SH-SY5Y (cell line): ENCODE data around the gene PKP3.

Source experiments
- GATA2 ChIP-seq: IDR thresholded peaks from 2 replicates; pipeline ENCODE4 v1.6.1; 2011; ENCODE audit warnings: mild to moderate bottlenecking, low read depth, low read length
- GATA3 ChIP-seq: IDR thresholded peaks from 2 replicates; pipeline ENCODE4 v1.6.1; 2011; ENCODE audit warnings: low read depth, mild to moderate bottlenecking, low read length, moderate library complexity

Gene PKP3

DNA sequence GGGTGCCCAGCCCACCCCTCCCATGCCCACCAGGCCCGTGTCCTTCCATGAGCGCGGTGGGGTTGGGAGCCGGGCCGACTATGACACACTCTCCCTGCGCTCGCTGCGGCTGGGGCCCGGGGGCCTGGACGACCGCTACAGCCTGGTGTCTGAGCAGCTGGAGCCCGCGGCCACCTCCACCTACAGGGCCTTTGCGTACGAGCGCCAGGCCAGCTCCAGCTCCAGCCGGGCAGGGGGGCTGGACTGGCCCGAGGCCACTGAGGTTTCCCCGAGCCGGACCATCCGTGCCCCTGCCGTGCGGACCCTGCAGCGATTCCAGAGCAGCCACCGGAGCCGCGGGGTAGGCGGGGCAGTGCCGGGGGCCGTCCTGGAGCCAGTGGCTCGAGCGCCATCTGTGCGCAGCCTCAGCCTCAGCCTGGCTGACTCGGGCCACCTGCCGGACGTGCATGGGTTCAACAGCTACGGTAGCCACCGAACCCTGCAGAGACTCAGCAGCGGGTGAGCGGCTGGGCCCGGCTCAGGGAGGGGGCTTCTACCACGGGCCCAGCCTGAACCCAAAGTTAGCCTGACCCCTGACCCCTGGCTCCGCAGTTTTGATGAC, 3.0 kb downstream of the PKP3 start:
- no peak for TF ChIP-seq GATA3
- TF ChIP-seq GATA2 = no peak

DNA sequence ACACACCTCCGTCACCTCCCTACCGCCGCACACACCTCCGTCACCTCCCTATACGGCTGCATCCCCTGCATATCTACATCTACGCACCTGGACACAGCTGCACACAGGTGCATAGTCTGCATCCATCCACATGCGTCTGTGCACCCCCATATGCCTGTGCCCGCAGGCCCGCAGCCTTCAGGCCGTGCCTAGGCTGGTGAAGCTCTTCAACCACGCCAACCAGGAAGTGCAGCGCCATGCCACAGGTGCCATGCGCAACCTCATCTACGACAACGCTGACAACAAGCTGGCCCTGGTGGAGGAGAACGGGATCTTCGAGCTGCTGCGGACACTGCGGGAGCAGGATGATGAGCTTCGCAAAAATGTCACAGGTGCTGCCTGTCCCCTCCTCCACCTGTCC, 4.8 kb downstream of the PKP3 start:
- TF ChIP-seq GATA3 = no peak
- no peak for TF ChIP-seq GATA2

DNA sequence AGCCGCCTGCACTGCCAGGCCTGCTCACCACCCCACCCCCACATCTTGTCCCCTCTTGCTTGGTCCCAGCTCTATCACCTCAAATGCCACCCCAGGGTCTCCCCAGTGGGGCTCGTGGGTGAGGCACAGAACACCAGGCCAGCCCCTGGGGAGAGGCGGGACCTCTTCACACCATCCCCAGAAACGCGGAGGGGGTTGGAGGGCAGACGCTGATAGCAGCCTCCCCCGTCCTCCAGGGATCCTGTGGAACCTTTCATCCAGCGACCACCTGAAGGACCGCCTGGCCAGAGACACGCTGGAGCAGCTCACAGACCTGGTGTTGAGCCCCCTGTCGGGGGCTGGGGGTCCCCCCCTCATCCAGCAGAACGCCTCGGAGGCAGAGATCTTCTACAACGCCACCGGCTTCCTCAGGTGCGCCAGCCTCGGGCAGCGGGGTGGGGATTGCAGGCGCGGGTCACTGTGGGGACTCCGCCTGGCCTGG, 5.8 kb downstream of the PKP3 start:
- no peak for TF ChIP-seq GATA3
- no peak for TF ChIP-seq GATA2

DNA sequence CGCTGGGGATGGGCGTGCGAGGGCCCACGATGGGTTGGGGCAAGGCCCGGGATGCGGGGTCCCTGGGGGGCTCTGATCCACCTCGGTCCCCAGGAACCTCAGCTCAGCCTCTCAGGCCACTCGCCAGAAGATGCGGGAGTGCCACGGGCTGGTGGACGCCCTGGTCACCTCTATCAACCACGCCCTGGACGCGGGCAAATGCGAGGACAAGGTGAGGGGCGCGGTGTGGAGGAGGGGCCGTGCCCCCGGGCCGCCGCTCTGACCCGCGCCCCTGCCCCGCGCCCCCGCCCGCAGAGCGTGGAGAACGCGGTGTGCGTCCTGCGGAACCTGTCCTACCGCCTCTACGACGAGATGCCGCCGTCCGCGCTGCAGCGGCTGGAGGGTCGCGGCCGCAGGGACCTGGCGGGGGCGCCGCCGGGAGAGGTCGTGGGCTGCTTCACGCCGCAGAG, 6.3 kb downstream of the PKP3 start:
- no peak for TF ChIP-seq GATA2
- no peak for TF ChIP-seq GATA3

DNA sequence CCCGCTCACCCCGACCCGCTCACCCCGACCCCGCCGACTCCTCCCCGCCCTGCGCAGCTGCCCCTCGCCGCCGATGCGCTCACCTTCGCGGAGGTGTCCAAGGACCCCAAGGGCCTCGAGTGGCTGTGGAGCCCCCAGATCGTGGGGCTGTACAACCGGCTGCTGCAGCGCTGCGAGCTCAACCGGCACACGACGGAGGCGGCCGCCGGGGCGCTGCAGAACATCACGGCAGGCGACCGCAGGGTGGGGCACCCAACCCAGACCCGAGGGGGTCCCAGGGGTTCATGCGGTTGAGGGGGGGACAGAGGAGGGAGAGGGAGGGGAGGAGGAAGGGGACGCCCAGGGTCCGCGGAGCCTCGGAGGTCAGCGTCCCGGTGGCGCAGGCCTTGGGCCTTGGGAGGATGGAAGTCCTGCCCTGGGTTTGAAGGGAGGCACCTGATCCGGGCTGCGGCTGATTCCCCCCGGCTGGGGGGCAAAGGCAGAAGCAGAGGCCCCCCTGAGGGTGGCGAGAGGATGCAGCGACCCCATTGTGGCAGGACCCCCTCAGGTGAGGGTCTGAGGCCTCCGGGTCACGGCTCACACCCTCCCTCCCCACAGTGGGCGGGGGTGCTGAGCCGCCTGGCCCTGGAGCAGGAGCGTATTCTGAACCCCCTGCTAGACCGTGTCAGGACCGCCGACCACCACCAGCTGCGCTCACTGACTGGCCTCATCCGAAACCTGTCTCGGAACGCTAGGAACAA, 9.2 kb downstream of the PKP3 start:
- TF ChIP-seq GATA3 (no peak), GATA2 (no peak)

DNA sequence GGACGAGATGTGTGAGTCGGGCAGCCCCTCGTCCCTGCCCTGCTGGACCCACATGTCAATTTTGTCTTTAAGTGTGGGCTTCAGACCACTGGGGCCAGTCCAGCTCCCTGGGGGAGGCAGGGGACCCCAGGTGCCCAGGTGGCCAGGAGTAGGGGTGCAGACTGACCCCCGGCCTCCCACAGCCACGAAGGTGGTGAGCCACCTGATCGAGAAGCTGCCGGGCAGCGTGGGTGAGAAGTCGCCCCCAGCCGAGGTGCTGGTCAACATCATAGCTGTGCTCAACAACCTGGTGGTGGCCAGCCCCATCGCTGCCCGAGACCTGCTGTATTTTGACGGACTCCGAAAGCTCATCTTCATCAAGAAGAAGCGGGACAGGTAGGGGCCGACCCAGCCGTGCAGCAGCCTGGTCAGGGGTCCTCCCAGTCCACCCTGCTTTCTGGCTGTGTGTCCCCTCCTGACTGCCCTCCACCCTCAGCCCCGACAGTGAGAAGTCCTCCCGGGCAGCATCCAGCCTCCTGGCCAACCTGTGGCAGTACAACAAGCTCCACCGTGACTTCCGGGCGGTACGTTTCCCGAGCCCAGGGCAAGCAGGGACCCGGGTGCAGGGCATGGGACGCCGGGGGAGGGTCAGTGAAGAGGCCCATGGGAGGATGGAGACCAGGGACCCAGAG, 9.9 kb downstream of the PKP3 start:
- no peak for TF ChIP-seq GATA2
- TF ChIP-seq GATA3 = no peak

DNA sequence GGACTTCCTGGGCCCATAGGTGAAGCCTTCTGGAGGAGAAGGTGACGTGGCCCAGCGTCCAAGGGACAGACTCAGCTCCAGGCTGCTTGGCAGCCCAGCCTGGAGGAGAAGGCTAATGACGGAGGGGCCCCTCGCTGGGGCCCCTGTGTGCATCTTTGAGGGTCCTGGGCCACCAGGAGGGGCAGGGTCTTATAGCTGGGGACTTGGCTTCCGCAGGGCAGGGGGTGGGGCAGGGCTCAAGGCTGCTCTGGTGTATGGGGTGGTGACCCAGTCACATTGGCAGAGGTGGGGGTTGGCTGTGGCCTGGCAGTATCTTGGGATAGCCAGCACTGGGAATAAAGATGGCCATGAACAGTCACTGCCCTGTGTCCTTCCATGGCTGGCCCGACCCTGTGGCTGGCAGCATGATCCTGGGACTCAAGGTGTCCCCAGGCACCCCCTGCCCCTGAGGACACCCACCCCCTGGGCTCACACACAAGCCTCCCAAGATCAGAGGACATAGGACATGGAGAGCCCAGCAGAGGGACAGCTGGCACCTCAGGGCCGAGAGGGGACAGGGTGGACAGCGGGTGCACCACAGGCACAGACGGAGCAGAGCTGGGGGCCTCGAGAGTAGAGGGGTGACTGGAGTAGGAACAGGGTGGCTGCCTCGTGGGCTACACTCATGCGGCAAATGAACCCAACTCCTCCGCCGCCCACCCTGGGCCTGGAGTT, 10.7 kb downstream of the PKP3 start:
- TF ChIP-seq GATA2 = no peak
- TF ChIP-seq GATA3 = no peak

DNA sequence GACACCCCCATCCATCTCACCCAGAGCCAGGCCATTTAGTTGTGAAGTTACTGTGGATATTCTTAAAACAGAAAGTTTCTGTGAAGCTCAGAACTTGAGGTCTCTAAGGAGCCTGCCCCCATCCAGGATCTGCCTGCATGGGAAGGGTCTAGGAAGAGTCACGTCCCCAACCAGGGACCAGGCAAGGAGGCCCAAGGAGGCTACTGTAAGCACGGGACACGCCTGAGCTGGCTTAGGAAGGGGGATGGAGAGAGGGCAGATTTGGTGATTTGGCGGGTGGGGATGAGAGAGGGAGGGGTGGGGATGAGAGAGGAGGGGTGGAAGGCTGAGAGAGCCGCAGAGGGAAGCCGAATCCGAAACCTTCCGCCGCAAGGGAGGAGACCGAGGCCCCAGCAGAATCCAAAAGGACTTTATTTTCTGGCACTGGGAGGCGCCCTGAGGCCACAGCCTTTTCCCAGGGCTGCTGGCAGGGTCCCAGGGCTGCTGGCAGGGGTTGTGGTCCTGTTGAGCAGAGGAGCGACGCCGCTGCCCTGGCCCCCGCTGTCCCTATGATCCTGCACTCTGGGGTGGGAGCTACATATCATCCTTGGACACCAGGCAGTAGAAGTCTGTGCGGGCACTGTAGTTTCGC, 11.4 kb downstream of the PKP3 start:
- TF ChIP-seq GATA2 (no peak), GATA3 (no peak)

DNA sequence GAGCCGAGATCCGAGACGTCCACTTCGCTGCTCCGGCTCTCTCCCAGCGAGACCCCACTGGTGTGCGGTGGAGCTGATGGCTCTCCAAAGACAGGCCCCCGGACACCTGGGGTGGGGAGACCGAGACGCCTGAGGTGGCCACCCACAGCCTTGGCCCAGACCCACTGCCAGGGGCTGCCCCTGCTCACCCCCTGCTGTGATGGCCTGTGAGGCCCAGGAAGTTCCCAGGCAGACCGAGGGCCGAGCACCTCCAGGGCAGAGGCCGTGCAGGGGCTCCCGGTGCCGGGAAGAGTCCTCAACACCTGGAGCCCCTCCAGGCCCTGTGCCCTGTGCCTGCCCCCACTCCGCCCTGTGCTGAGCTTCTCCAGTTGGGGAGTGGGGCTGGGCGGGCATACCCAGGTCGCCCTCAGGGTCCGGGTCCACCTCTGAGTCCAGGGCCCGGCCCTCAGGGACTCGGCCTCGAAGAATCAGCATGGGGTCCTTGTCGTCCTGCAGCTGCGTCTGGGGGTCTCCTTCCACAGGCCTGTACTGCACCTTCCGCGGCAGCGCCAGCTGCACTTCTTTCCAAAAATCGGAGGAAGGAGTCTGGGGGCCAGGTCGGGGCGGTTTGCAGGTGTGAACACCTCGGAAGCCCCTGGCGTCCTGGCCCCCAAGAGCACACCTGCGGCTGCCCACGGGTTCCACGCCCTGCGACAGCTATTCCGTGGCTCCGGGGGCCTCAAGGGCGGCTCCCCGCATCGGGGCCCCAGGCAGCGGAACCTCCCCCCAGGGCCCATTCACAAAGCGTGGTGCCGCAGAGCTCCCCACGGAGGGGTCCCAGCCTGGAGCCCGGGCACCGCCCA, 12.2 kb downstream of the PKP3 start:
- no peak for TF ChIP-seq GATA2

DNA sequence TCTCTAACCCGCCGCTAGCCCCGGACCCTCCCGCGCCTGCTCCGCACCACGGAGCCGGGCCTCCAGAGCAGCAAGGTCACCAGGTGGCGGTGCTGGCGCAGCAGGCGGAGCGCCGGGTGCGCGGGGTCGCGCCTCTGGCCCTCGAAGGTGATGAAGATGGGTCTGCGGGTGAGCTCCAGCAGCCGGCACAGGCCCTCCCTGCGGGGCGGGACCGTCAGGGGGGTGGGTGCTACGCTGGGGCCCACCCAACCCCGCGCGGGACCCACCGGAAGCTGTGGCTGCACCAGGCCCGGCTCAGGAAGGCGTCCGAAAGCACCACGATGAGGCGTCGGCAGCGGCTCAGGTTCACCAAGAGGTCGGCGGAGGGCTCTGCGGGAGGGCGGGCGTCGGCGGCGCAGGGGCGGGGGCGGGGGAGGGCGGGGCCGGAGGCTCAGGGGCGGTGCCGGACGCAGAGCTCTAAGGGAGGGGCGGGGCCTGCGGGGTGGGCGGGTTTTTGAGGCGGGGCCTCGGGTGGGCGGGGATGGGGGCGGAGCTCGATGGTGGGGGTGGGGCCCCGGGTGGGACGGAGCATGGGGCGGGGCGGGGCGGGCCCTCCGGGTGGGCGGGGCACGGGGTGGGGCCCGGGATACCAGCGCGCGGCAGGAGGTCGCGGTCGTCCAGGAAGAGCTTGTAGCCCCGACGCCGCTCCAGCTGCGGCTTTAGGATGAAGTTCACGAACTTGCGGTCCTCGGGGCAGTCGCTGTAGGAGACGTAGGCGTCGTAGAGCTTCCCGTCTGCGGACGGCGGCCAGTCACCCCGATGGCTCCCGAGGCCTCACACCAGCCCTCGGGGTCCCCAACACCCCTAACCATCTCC, 13.0 kb downstream of the PKP3 start:
- TF ChIP-seq GATA3 (no peak), GATA2 (no peak)

DNA sequence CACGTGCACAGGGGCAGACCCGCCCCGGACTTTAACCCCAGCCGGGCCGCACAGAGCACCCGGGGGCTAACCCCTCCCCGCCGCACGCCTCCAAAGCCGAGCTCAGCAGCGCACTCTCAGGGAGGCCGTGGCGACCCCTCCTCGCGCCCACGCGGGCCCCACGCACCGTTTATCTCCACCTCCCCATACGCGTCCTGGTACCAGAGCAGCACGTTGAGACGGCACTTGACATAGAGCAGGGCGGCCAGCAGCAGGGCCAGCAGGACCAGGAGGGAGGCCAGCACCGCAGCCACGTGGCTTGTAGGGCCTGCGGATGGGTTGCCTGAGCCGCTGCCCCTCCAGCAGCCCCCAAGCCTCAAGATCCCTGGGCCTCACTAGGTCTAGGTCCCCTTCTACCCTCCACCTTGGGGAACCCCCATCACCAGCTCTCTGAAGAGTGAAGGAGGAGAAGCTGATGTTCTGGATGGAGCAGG, 13.7 kb downstream of the PKP3 start:
- TF ChIP-seq GATA2 (no peak), GATA3 (no peak)
